ENCODE measurements around the gene PHF21B.
"Not testable (repeated sequence)": the region's sequence is repeated elsewhere in the genome, so short reads cannot be mapped to it uniquely, and the experiment has no call there.

The PHF21B gene

GRCh38 chr22:44931077-44931540 lies 78.7 kb downstream of the PHF21B start:
- no peak for DNase-seq

GRCh38 chr22:44930711-44931035 lies 79.1 kb downstream of the PHF21B start:
- no peak for DNase-seq

GRCh38 chr22:44930016-44930710 lies 79.6 kb downstream of the PHF21B start:
- DNase-seq = no peak

- no peak for DNase-seq
Measured at GRCh38 chr22:44929359-44930015, 80.3 kb downstream of the PHF21B start.

- DNase-seq = no peak
Measured at GRCh38 chr22:44928711-44929358, 81.0 kb downstream of the PHF21B start.

- DNase-seq = no peak
Measured at GRCh38 chr22:44928136-44928463, 81.7 kb downstream of the PHF21B start.

GRCh38 chr22:44927463-44928135 lies 82.2 kb downstream of the PHF21B start:
- no peak for DNase-seq

- no peak for DNase-seq
Measured at GRCh38 chr22:44926491-44927415, 83.1 kb downstream of the PHF21B start.

GRCh38 chr22:44926124-44926475 lies 83.7 kb downstream of the PHF21B start:
- DNase-seq = no peak

GRCh38 chr22:44925465-44926123 lies 84.2 kb downstream of the PHF21B start:
- no peak for DNase-seq

GRCh38 chr22:44924710-44925109 lies 85.1 kb downstream of the PHF21B start:
- DNase-seq = no peak

- no peak for DNase-seq
Measured at GRCh38 chr22:44924098-44924497, 85.7 kb downstream of the PHF21B start.

GRCh38 chr22:44921766-44922165 lies 88.0 kb downstream of the PHF21B start:
- not testable (repeated sequence) for DNase-seq

- DNase-seq = no peak
Measured at GRCh38 chr22:44920183-44920582, 89.6 kb downstream of the PHF21B start.

- DNase-seq = no peak
Measured at GRCh38 chr22:44919691-44920090, 90.1 kb downstream of the PHF21B start.

- no peak for DNase-seq
Measured at GRCh38 chr22:44918925-44919392, 90.8 kb downstream of the PHF21B start.

- no peak for DNase-seq
Measured at GRCh38 chr22:44918166-44918924, 91.5 kb downstream of the PHF21B start.

GRCh38 chr22:44917372-44918165 lies 92.2 kb downstream of the PHF21B start:
- no peak for DNase-seq

GRCh38 chr22:44916281-44917231 lies 93.2 kb downstream of the PHF21B start:
- DNase-seq = no peak
